Right atrium auricular region (tissue), 2 donors: ENCODE results near the gene NPAS3. TPM values are rescaled to one million over a fixed set of nuclear protein-coding genes. Genes with fewer than 3 reads are reported as not detected.

ENCODE experiments used
- DNase-seq: peaks from one replicate; pipeline ENCODE4 v3.0.0-alpha.2; 2019; ENCODE audit warnings: low spot score
- H3K27ac ChIP-seq, 2 donors: fragments of 200-600 bp; sonication (generic); 1 replicate in 1 of 2; 2 replicates in 1 of 2; pipeline ENCODE4 v1.5.1; 2016 to 2019
- H3K27me3 ChIP-seq, 2 donors: fragments of 200-600 bp; sonication (generic); one replicate each; pipeline versions ENCODE4 v1.5.1 to v1.6.0; 2017 to 2019
- H3K36me3 ChIP-seq: fragments of 200-600 bp; sonication (generic); one replicate; pipeline ENCODE4 v1.5.1; 2016
- H3K4me1 ChIP-seq, 2 donors: fragments of 200-600 bp; sonication (generic); one replicate each; pipeline versions ENCODE4 v1.5.1 to v1.6.0; 2017 to 2019
- H3K4me3 ChIP-seq, 2 donors: fragments of 200-600 bp; sonication (generic); 1 replicate in 1 of 2; 2 replicates in 1 of 2; pipeline ENCODE4 v1.5.1; 2017 to 2019; ENCODE audit warnings: mild to moderate bottlenecking in 1 of 2, moderate library complexity in 1 of 2
- H3K9me3 ChIP-seq, 2 donors: fragments of 200-600 bp; sonication (generic); one replicate each; pipeline ENCODE4 v1.5.1; 2019
- CTCF ChIP-seq, 2 donors: fragments of 200-600 bp; sonication (generic); IDR thresholded peaks; one replicate each; pipeline ENCODE4 v1.5.1; 2019; ENCODE audit warnings: antibody characterized with exemption in 2 of 2
- total RNA-seq, 2 donors: library from RNA; depleted of rRNA; stranded (reverse); fragments of >200 nt; gene quantifications; one replicate each; pipeline ENCODE4 v1.1.0, GENCODE V29; 2016

The NPAS3 gene
- total RNA-seq, 2 donors from 2014 or later, result 0.67 to 1.3 TPM

- Histone ChIP-seq H3K27ac (no peak overlapping the region), H3K36me3 (no peaks in the 10 kb centered on the region), H3K4me1 (no peaks in the 10 kb centered on the region), H3K4me3 (no peak overlapping the region), H3K9me3 (no peaks in the 10 kb centered on the region), H3K27me3 (no peaks in the 10 kb centered on the region)
- DNase-seq, result no peak
- no peak for TF ChIP-seq CTCF (IDR thresholded peaks at IDR 0.05)
Measured at GRCh38 chr14:33846100-33846824, 907.6 kb downstream of the NPAS3 start.

GRCh38 chr14:33847066-33847465 lies 908.4 kb downstream of the NPAS3 start:
- no peak for DNase-seq
- Histone ChIP-seq H3K9me3 (no peaks in the 10 kb centered on the region), H3K4me1 (no peaks in the 10 kb centered on the region), H3K4me3 (no peak overlapping the region), H3K36me3 (no peaks in the 10 kb centered on the region), H3K27me3 (no peaks in the 10 kb centered on the region), H3K27ac (no peak overlapping the region)
- no peak for TF ChIP-seq CTCF (IDR thresholded peaks at IDR 0.05)

GRCh38 chr14:33848009-33848408 lies 909.3 kb downstream of the NPAS3 start:
- H3K27me3 ChIP-seq, result no peaks in the 10 kb centered on the region
- H3K27ac ChIP-seq, result no peak overlapping the region
- no peak for TF ChIP-seq CTCF (IDR thresholded peaks at IDR 0.05)
- H3K4me1 ChIP-seq, result no peaks in the 10 kb centered on the region
- no peaks in the 10 kb centered on the region for H3K9me3 ChIP-seq
- no peaks in the 10 kb centered on the region for H3K36me3 ChIP-seq
- no peak overlapping the region for H3K4me3 ChIP-seq
- no peak for DNase-seq

- no peaks in the 10 kb centered on the region for H3K36me3 ChIP-seq
- H3K9me3 ChIP-seq, result no peaks in the 10 kb centered on the region
- no peak overlapping the region for H3K27ac ChIP-seq
- DNase-seq, result no peak
- no peaks in the 10 kb centered on the region for H3K4me1 ChIP-seq
- H3K4me3 ChIP-seq, result no peak overlapping the region
- TF ChIP-seq CTCF (IDR thresholded peaks at IDR 0.05), result peak; percentile 55 to 82
- no peaks in the 10 kb centered on the region for H3K27me3 ChIP-seq
Measured at GRCh38 chr14:33848706-33849454, 910.2 kb downstream of the NPAS3 start.

GRCh38 chr14:33849455-33849801 lies 910.7 kb downstream of the NPAS3 start:
- Histone ChIP-seq H3K9me3 (no peaks in the 10 kb centered on the region), H3K27ac (no peak overlapping the region), H3K27me3 (no peaks in the 10 kb centered on the region), H3K36me3 (no peaks in the 10 kb centered on the region), H3K4me3 (no peak overlapping the region), H3K4me1 (no peaks in the 10 kb centered on the region)
- peak in 1 of 2 donors; percentile 34 for TF ChIP-seq CTCF (IDR thresholded peaks at IDR 0.05)
- no peak for DNase-seq
